ENCODE measurements around the gene LHFPL3. TPM values are rescaled to one million over a fixed set of nuclear protein-coding genes. Genes with fewer than 3 reads are reported as not detected.

The LHFPL3 gene
- total and polyA plus RNA-seq, 2 of the 13 experiments (the other 11 are each of a cell fraction or from before 2014, with no cell fraction given) = not detected

DNA sequence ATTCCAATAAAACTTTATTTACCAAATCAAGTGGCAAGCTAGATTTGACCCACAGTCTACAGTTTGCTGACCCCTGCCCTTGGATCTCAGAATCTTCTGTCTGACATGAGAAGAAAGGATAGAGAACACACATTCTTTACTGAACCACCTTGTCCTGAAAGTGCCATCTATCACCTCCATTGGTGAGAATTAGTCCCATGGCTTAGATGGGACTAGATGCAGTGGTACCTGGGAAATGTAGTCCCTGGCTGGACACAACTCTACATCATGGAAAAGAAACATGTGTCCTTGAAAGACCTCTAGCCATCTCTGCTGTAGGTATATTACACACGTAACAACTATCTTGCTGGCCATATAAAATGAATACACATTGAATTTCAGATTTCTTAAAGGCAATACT, 336.2 kb downstream of the LHFPL3 start:
- in situ Hi-C loops (cut with HindIII; ENCODE audit: extremely low pct_ligation_motif_present, low pct_unique_long_range_greater_than_20kb) (no loop called here), intact Hi-C loops (cut with micrococcal nuclease; ENCODE audit: unreplicated experiment) (no loop called here)
- Histone ChIP-seq H3K4me2 (ENCODE audit: low read depth, low read length) (no peak overlapping the region), H3K9ac (ENCODE audit: insufficient read depth, low read depth, low read length) (no peak overlapping the region), H3K79me2 (ENCODE audit: insufficient read depth, low read length) (no peaks in the 10 kb centered on the region), H3K36me3 (replicated peaks in 1 of 2; ENCODE audit: control insufficient read depth in 1 of 2, insufficient read depth in 2 of 2, low read length in 2 of 2) (no peaks in the 10 kb centered on the region), H3K9me3 (ENCODE audit: low read length) (no peaks in the 10 kb centered on the region), H3K27ac (ENCODE audit: extremely low read length, insufficient read depth, low read length) (no peak overlapping the region), H3K4me3 (replicated peaks in 1 of 3; ENCODE audit: insufficient read depth in 1 of 3, low read depth in 2 of 3, low read length in 3 of 3) (no peak overlapping the region), H3K4me1 (ENCODE audit: insufficient read depth, low read length) (no peaks in the 10 kb centered on the region), H2AFZ (ENCODE audit: low read length) (no peak overlapping the region), H4K20me1 (ENCODE audit: insufficient read depth, low read length) (no peaks in the 10 kb centered on the region), H3K27me3 (ENCODE audit: control insufficient read depth in 1 of 2, insufficient read depth in 2 of 2, low read length in 2 of 2) (no peaks in the 10 kb centered on the region)
- POLR2A ChIA-PET = no interaction called here
- DNase-seq (ENCODE audit: low spot score) (no peak), ATAC-seq (no peak), FAIRE-seq (no peak)
- no TSS peak for BruUV-seq (replicated peaks)
- CTCF ChIA-PET (ENCODE audit: low intra/inter-chr PET ratio, low total read pairs) = no interaction called here
- TF ChIP-seq FOXJ3 (CRISPR knock-in tag; IDR thresholded peaks at IDR 0.05; ENCODE audit: borderline replicate concordance) = no peak
- TF ChIP-seq, protein P1, sequence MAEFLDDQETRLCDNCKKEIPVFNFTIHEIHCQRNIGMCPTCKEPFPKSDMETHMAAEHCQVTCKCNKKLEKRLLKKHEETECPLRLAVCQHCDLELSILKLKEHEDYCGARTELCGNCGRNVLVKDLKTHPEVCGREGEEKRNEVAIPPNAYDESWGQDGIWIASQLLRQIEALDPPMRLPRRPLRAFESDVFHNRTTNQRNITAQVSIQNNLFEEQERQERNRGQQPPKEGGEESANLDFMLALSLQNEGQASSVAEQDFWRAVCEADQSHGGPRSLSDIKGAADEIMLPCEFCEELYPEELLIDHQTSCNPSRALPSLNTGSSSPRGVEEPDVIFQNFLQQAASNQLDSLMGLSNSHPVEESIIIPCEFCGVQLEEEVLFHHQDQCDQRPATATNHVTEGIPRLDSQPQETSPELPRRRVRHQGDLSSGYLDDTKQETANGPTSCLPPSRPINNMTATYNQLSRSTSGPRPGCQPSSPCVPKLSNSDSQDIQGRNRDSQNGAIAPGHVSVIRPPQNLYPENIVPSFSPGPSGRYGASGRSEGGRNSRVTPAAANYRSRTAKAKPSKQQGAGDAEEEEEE (CRISPR knock-in tag; IDR thresholded peaks at IDR 0.05; ENCODE audit: borderline replicate concordance) = no peak
- TF ChIP-seq, protein P2, sequence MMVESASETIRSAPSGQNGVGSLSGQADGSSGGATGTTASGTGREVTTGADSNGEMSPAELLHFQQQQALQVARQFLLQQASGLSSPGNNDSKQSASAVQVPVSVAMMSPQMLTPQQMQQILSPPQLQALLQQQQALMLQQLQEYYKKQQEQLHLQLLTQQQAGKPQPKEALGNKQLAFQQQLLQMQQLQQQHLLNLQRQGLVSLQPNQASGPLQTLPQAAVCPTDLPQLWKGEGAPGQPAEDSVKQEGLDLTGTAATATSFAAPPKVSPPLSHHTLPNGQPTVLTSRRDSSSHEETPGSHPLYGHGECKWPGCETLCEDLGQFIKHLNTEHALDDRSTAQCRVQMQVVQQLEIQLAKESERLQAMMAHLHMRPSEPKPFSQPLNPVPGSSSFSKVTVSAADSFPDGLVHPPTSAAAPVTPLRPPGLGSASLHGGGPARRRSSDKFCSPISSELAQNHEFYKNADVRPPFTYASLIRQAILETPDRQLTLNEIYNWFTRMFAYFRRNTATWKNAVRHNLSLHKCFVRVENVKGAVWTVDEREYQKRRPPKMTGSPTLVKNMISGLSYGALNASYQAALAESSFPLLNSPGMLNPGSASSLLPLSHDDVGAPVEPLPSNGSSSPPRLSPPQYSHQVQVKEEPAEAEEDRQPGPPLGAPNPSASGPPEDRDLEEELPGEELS (CRISPR knock-in tag; IDR thresholded peaks at IDR 0.05) = no peak
- TF ChIP-seq TAF1 (CRISPR knock-in tag; IDR thresholded peaks at IDR 0.05) = no peak
- no peak for TF ChIP-seq ZNF572 (CRISPR knock-in tag; IDR thresholded peaks at IDR 0.05)
- TF ChIP-seq, protein P3, sequence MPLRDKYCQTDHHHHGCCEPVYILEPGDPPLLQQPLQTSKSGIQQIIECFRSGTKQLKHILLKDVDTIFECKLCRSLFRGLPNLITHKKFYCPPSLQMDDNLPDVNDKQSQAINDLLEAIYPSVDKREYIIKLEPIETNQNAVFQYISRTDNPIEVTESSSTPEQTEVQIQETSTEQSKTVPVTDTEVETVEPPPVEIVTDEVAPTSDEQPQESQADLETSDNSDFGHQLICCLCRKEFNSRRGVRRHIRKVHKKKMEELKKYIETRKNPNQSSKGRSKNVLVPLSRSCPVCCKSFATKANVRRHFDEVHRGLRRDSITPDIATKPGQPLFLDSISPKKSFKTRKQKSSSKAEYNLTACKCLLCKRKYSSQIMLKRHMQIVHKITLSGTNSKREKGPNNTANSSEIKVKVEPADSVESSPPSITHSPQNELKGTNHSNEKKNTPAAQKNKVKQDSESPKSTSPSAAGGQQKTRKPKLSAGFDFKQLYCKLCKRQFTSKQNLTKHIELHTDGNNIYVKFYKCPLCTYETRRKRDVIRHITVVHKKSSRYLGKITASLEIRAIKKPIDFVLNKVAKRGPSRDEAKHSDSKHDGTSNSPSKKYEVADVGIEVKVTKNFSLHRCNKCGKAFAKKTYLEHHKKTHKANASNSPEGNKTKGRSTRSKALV (CRISPR knock-in tag; IDR thresholded peaks at IDR 0.05) = no peak
- TF ChIP-seq GLI4 (CRISPR knock-in tag; IDR thresholded peaks at IDR 0.05; ENCODE audit: borderline replicate concordance) = no peak
- no peak for TF ChIP-seq ZNF326 (CRISPR knock-in tag; IDR thresholded peaks at IDR 0.05; ENCODE audit: borderline replicate concordance)
- 6% methylated on average over 1 of the region's 1 CpG for WGBS (ENCODE audit: low lambda C conversion rate)
